Measurements from ENCODE around the gene AFAP1.

DNA sequence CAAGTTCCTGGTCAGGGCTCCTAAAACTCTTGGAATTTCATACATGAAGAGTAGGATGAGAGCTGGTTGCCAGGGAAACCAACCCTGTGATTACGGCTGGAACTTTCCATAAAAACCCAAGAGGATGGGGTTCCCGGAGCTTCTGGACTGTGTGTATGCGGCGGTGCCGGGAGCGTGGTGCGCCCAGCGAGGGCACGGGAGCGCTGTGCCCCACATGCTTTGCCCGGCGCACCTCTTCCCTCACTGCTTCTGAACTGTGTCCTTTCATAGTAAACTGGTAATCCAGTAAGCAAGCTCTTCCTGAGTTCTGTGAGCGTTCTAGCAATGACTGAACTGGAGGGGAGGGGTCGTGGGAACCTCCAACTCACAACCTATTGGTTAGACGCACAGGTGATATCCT, 152.6 kb downstream of the AFAP1 start:
- TF ChIP-seq, protein P1, sequence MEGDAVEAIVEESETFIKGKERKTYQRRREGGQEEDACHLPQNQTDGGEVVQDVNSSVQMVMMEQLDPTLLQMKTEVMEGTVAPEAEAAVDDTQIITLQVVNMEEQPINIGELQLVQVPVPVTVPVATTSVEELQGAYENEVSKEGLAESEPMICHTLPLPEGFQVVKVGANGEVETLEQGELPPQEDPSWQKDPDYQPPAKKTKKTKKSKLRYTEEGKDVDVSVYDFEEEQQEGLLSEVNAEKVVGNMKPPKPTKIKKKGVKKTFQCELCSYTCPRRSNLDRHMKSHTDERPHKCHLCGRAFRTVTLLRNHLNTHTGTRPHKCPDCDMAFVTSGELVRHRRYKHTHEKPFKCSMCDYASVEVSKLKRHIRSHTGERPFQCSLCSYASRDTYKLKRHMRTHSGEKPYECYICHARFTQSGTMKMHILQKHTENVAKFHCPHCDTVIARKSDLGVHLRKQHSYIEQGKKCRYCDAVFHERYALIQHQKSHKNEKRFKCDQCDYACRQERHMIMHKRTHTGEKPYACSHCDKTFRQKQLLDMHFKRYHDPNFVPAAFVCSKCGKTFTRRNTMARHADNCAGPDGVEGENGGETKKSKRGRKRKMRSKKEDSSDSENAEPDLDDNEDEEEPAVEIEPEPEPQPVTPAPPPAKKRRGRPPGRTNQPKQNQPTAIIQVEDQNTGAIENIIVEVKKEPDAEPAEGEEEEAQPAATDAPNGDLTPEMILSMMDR (IDR thresholded peaks at IDR 0.05), result no peak
- no peak for TF ChIP-seq POLR2A (IDR thresholded peaks at IDR 0.05)

All from esophagus squamous epithelium (tissue), 4 donors.